Fibroblast of villous mesenchyme (primary cell): ENCODE results near the gene LST1. TPM values are rescaled to one million over a fixed set of nuclear protein-coding genes. Genes with fewer than 3 reads are reported as not detected.

Source experiments
- DNase-seq: peaks from one replicate; pipeline ENCODE4 v3.0.0-alpha.2; 2010; ENCODE audit warnings: low read depth
- H3K4me3 ChIP-seq: 2 replicates; pipeline ENCODE4 v1.5.1; 2011; ENCODE audit warnings: low read depth, mild to moderate bottlenecking, low read length
- CTCF ChIP-seq: IDR thresholded peaks from 2 replicates; pipeline ENCODE4 v1.5.1; 2012; ENCODE audit warnings: low read depth, mild to moderate bottlenecking, low read length; ENCODE audit not compliant: insufficient read depth
- total RNA-seq: library from RNA; depleted of rRNA; stranded (reverse); fragments of >200 nt; gene quantifications from 2 replicates; pipeline ENCODE4 v1.2.3, GENCODE V29; 2012

LST1 gene
- total RNA-seq, 1 donor = not detected

DNA sequence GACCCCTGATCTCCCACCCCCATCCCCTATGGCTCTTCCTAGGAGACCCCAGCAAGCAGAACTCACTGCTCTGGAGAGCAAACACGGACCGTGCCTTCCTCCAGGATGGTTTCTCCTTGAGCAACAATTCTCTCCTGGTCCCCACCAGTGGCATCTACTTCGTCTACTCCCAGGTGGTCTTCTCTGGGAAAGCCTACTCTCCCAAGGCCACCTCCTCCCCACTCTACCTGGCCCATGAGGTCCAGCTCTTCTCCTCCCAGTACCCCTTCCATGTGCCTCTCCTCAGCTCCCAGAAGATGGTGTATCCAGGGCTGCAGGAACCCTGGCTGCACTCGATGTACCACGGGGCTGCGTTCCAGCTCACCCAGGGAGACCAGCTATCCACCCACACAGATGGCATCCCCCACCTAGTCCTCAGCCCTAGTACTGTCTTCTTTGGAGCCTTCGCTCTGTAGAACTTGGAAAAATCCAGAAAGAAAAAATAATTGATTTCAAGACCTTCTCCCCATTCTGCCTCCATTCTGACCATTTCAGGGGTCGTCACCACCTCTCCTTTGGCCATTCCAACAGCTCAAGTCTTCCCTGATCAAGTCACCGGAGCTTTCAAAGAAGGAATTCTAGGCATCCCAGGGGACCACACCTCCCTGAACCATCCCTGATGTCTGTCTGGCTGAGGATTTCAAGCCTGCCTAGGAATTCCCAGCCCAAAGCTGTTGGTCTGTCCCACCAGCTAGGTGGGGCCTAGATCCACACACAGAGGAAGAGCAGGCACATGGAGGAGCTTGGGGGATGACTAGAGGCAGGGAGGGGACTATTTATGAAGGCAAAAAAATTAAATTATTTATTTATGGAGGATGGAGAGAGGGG lies 12.6 kb upstream of the LST1 start:
- TF ChIP-seq CTCF = no peak
- no peak for DNase-seq
- H3K4me3 ChIP-seq = no peak overlapping the region

GRCh38 chr6:31574106-31575061 lies 11.7 kb upstream of the LST1 start:
- no peak for TF ChIP-seq CTCF
- no peak for DNase-seq
- no peak overlapping the region for H3K4me3 ChIP-seq

DNA sequence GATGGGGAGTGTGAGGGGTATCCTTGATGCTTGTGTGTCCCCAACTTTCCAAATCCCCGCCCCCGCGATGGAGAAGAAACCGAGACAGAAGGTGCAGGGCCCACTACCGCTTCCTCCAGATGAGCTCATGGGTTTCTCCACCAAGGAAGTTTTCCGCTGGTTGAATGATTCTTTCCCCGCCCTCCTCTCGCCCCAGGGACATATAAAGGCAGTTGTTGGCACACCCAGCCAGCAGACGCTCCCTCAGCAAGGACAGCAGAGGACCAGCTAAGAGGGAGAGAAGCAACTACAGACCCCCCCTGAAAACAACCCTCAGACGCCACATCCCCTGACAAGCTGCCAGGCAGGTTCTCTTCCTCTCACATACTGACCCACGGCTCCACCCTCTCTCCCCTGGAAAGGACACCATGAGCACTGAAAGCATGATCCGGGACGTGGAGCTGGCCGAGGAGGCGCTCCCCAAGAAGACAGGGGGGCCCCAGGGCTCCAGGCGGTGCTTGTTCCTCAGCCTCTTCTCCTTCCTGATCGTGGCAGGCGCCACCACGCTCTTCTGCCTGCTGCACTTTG lies 10.7 kb upstream of the LST1 start, which contains the start of gene TNF:
Gene TNF (plus strand): TSS at position 231 of the 567 bp plus-strand sequence. CDS start 177 bp downstream, at position 408.
- no peak for TF ChIP-seq CTCF
- peak; percentile 20 for DNase-seq
- H3K4me3 ChIP-seq = no peak within 1 kb of the TSS

GRCh38 chr6:31575952-31576685 lies 10.0 kb upstream of the LST1 start:
- DNase-seq = no peak
- no peak for TF ChIP-seq CTCF
- H3K4me3 ChIP-seq = no peak overlapping the region

- no peak overlapping the region for H3K4me3 ChIP-seq
- TF ChIP-seq CTCF = no peak
- DNase-seq = no peak
Measured at GRCh38 chr6:31576897-31577578, 9.0 kb upstream of the LST1 start.
